GM23248 (cell line): ENCODE results near the gene SH2D3C. TPM values are rescaled to one million over a fixed set of nuclear protein-coding genes. Genes with fewer than 3 reads are reported as not detected.

Experiments
- DNase-seq: peaks from one replicate; pipeline ENCODE4 v3.0.0-alpha.2; 2015
- H2AFZ ChIP-seq: fragments of 200-600 bp; sonication (generic); 2 replicates; pipeline ENCODE4 v1.6.1; 2016; ENCODE audit warnings: antibody characterized with exemption
- H3F3A ChIP-seq: fragments of 200-600 bp; sonication (generic); 2 replicates; pipeline ENCODE4 v1.6.1; 2016; ENCODE audit warnings: mild to moderate bottlenecking, antibody characterized with exemption, mixed run types; ENCODE audit not compliant: insufficient read depth
- H3K27ac ChIP-seq: fragments of 200-600 bp; sonication (generic); 2 replicates; pipeline ENCODE4 v1.5.1; 2016; ENCODE audit warnings: mild to moderate bottlenecking
- H3K27me3 ChIP-seq: fragments of 200-600 bp; sonication (generic); replicated peaks from 2 replicates; pipeline ENCODE4 v1.6.1; 2016; ENCODE audit warnings: mild to moderate bottlenecking; ENCODE audit not compliant: insufficient read depth
- H3K36me3 ChIP-seq: fragments of 200-600 bp; sonication (generic); 2 replicates; pipeline ENCODE4 v1.6.1; 2016; ENCODE audit warnings: low read depth, mild to moderate bottlenecking
- H3K4me1 ChIP-seq: fragments of 200-600 bp; sonication (generic); 2 replicates; pipeline ENCODE4 v1.6.1; 2016; ENCODE audit warnings: mild to moderate bottlenecking; ENCODE audit not compliant: insufficient read depth
- H3K4me2 ChIP-seq: fragments of 200-600 bp; sonication (generic); one replicate; pipeline ENCODE4 v1.6.1; 2016; ENCODE audit warnings: mild to moderate bottlenecking; ENCODE audit not compliant: unreplicated experiment
- H3K4me3 ChIP-seq: fragments of 200-600 bp; sonication (generic); 2 replicates; pipeline ENCODE4 v1.5.1; 2016; ENCODE audit warnings: mild to moderate bottlenecking
- H3K79me2 ChIP-seq: fragments of 200-600 bp; sonication (generic); 2 replicates; pipeline ENCODE4 v1.6.1; 2016; ENCODE audit warnings: mild to moderate bottlenecking; ENCODE audit not compliant: insufficient read depth
- H3K9ac ChIP-seq: fragments of 200-600 bp; sonication (generic); 2 replicates; pipeline ENCODE4 v1.6.1; 2016; ENCODE audit warnings: mild to moderate bottlenecking
- H3K9me2 ChIP-seq: fragments of 200-600 bp; sonication (generic); 2 replicates; pipeline ENCODE4 v1.6.1; 2016; ENCODE audit warnings: mixed run types, mild to moderate bottlenecking, moderate library complexity; ENCODE audit not compliant: insufficient read depth
- H3K9me3 ChIP-seq: fragments of 200-600 bp; sonication (generic); one replicate; pipeline ENCODE4 v1.6.1; 2017; ENCODE audit warnings: low read depth
- H4K20me1 ChIP-seq: fragments of 200-600 bp; sonication (generic); 2 replicates; pipeline ENCODE4 v1.6.0; 2016; ENCODE audit not compliant: insufficient read depth
- EZH2 ChIP-seq: fragments of 200-600 bp; sonication (generic); IDR thresholded peaks from 2 replicates; pipeline ENCODE4 v1.6.1; 2018; ENCODE audit warnings: antibody characterized with exemption, mild to moderate bottlenecking; ENCODE audit not compliant: insufficient read depth, poor library complexity, severe bottlenecking
- EZH2phosphoT487 ChIP-seq: fragments of 200-600 bp; sonication (generic); IDR thresholded peaks from 2 replicates; pipeline ENCODE4 v1.6.1; 2018; ENCODE audit warnings: antibody characterized with exemption, moderate library complexity, mild to moderate bottlenecking, low read depth; ENCODE audit not compliant: insufficient read depth
- WGBS, 2 experiments: methylation state at CpG; one replicate each; pipeline ENCODE4 v1.1.6; 2015 to 2017; ENCODE audit warnings: low lambda C conversion rate in 2 of 2, low coverage in 1 of 2; ENCODE audit errors: missing lambda C conversion rate in 2 of 2; 5-methylcytosine and 5-hydroxymethylcytosine counted together
- in situ Hi-C: fragments of 300-500 bp; cut with MboI; formaldehyde crosslinking; loops from 2 replicates; pipeline ENCODE4 v1.15.0; 2020
- polyA plus RNA-seq: library from polyadenylated mRNA; unstranded; fragments of >200 nt; fragmentation: Nextera tagmentation; extraction: Ambion mirVana; gene quantifications from 2 replicates; pipeline ENCODE4 v1.2.1, GENCODE V29; 2016
- total RNA-seq: library from RNA; depleted of rRNA; stranded (reverse); fragments of >200 nt; shearing (Covaris generic); gene quantifications from 2 replicates; pipeline ENCODE4 v1.2.3, GENCODE V29; 2014

SH2D3C gene
- total and polyA plus RNA-seq, 2 experiments from 2014 or later = not detected

DNA sequence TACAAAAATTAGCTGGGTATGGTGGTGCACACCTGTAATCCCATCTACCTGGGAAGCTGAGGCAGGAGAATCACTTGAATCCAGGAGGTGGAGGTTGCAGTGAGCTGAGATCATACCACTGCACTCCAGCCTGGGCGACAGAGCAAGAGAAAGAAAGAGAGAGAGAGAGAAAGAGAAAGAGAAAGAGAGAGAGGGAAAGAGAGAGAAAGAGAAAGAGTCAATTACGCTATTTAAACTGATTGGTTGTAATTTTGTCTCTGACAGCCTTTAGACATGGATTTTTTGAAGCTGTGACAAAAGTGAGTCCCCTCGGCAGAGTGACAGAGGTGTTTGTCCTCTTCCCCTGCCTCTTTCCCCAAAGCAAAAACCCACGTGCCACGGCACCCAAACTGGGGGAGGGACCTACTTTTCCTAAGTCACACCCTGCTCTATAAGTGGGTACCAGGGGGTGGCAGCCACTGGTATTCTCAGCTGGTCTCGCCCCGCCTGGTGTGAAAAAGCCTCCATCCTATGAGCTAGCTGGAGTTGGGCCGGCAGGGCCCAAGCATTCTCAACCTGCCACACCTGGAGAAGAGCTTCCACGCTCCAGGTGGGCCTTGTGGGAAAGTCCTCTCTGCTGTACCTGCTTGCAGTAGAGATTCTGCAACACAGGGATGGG, 75.0 kb downstream of the SH2D3C start:
- no peaks in the 10 kb centered on the region for H3K9me2 ChIP-seq
- TF ChIP-seq EZH2 = no peak
- no peak for TF ChIP-seq EZH2phosphoT487
- H3K4me1 ChIP-seq = no peaks in the 10 kb centered on the region
- H3K4me3 ChIP-seq = no peak overlapping the region
- H2AFZ ChIP-seq = no peak overlapping the region
- no peaks in the 10 kb centered on the region for H3K9me3 ChIP-seq
- 66 to 69% methylated on average over 9 of the region's 9 CpGs for WGBS, 2 experiments
- no peaks in the 10 kb centered on the region for H4K20me1 ChIP-seq
- H3K36me3 ChIP-seq = no peaks in the 10 kb centered on the region
- in situ Hi-C loops = no loop called here
- H3K27me3 ChIP-seq = no peaks in the 10 kb centered on the region
- DNase-seq = no peak
- H3K79me2 ChIP-seq = no peaks in the 10 kb centered on the region
- no peak overlapping the region for H3K9ac ChIP-seq
- H3K27ac ChIP-seq = no peak overlapping the region
- no peak overlapping the region for H3K4me2 ChIP-seq
- no peaks in the 10 kb centered on the region; the same call in 1 of the 2 replicates for H3F3A ChIP-seq

DNA sequence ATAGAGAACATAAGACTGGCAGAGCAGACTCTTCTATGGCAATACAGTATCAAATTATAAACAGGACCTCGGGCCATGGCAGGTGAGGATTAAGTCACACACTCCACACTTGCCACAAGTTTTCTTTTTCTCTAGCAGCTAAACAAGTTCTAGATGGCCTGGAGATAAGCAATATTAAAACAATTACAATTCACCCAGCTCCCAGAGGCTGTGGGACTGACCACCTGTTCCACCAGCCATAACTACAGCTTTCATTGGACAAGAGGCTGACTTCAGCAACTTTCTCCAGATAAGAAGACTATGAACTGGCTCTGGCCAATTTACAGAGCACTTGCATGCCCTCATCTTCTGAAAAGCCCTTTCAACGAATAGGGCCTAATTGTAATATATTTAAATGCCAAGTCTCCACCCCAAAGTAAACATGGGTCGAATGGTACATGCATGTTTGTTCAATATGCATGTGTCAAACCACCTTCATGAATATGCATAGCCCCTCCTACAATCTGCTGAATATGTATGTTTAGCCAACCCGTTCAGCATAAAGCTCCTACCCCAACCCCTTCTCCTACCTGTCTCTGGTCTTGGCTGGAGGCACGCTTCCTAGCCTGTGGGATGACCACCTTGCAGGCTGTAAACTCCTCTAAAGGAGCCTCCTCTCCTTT, 77.7 kb downstream of the SH2D3C start:
- DNase-seq = no peak
- 81 to 82% methylated on average over 5 of the region's 5 CpGs for WGBS, 2 experiments
- H4K20me1 ChIP-seq = no peaks in the 10 kb centered on the region
- H3K9me2 ChIP-seq = no peaks in the 10 kb centered on the region
- H3K36me3 ChIP-seq = no peaks in the 10 kb centered on the region
- no peak overlapping the region for H3K4me2 ChIP-seq
- H2AFZ ChIP-seq = no peak overlapping the region
- H3K27me3 ChIP-seq = no peaks in the 10 kb centered on the region
- H3F3A ChIP-seq = peaks cover 8% of the 10 kb centered on the region; the same call in 1 of the 2 replicates
- no peaks in the 10 kb centered on the region for H3K9me3 ChIP-seq
- TF ChIP-seq EZH2 (no peak), EZH2phosphoT487 (no peak)
- in situ Hi-C loops = no loop called here
- H3K27ac ChIP-seq = no peak overlapping the region
- H3K79me2 ChIP-seq = no peaks in the 10 kb centered on the region
- peaks cover 4% of the 10 kb centered on the region for H3K4me1 ChIP-seq
- H3K9ac ChIP-seq = no peak overlapping the region
- H3K4me3 ChIP-seq = no peak overlapping the region

DNA sequence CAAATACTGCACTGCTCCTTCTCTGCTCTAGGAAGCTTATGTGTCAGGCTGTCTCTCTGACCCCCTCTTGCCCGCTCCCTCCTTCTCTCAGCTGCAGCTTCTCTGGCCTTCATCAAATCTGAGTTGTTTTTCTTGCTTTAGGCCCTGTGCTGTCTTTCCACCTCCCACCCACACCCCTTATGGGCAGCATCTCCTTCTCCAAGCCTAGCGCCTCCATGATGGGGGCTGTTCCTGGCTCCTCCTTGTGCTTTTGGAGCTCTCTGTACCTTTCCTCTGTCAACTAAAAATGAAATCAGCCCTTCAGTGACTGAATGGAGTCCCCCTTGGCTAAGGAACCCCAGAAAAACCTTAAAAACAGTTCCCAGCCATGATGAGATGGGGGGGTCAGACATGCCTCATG, 78.3 kb downstream of the SH2D3C start:
- H2AFZ ChIP-seq = no peak overlapping the region
- no peak overlapping the region for H3K4me3 ChIP-seq
- peaks cover 10% of the 10 kb centered on the region for H3K4me1 ChIP-seq
- 94 to 96% methylated on average over 2 of the region's 2 CpGs for WGBS, 2 experiments
- no peaks in the 10 kb centered on the region for H3K79me2 ChIP-seq
- TF ChIP-seq EZH2phosphoT487 = no peak
- TF ChIP-seq EZH2 = no peak
- in situ Hi-C loops = no loop called here
- no peak overlapping the region for H3K4me2 ChIP-seq
- no peaks in the 10 kb centered on the region for H4K20me1 ChIP-seq
- H3K27ac ChIP-seq = no peak overlapping the region
- H3K36me3 ChIP-seq = no peaks in the 10 kb centered on the region
- no peaks in the 10 kb centered on the region for H3K9me3 ChIP-seq
- peaks cover 12% of the 10 kb centered on the region; the same call in 1 of the 2 replicates for H3F3A ChIP-seq
- H3K9ac ChIP-seq = no peak overlapping the region
- DNase-seq = no peak
- no peaks in the 10 kb centered on the region for H3K27me3 ChIP-seq
- H3K9me2 ChIP-seq = no peaks in the 10 kb centered on the region

DNA sequence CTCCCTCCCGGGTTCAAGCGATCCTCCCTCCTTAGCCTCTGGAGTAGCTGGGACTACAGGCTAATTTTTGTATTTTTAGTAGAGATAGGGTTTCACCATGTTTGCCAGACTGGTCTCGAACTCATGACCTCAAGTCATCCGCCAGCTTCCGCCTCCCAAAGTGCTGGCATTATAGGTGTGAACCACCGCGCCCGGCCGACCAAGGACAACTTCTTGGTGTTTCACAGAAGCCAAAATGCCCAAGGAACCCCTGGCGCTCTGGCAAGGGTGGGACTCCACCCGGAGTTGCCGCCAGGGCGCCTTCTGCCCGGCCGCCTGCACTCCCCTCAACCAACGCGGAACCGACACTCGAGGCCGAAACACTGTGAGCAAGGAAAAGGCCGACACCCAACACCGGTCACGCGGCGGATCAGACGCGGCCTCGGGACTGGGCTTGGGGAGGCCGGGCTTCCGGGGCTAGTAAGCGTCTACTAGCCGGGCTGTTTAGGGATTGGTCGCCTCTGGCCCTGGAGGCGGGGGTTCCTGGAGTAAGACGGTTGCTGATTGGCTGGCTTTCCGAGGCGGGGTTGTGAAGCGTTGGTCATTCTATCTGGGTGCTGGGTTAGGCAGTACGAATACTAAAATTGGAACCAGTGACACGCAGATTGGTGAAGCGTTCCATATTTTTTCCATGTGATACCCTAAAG, 79.3 kb downstream of the SH2D3C start:
- peak overlapping the region; percentile 79 for H3K9ac ChIP-seq

More for the DNA sequence above, 79.3 kb downstream of the SH2D3C start:
- TF ChIP-seq EZH2phosphoT487 (no peak), EZH2 (no peak)
- Histone ChIP-seq H3F3A (peaks cover 16% of the 10 kb centered on the region; the same call in 1 of the 2 replicates), H3K4me2 (peak overlapping the region; percentile 67), H3K9me2 (no peaks in the 10 kb centered on the region), H4K20me1 (no peaks in the 10 kb centered on the region), H2AFZ (peak overlapping the region; percentile 90), H3K27ac (peak overlapping the region; percentile 69), H3K36me3 (no peaks in the 10 kb centered on the region), H3K79me2 (no peaks in the 10 kb centered on the region), H3K9me3 (no peaks in the 10 kb centered on the region), H3K4me1 (peaks cover 14% of the 10 kb centered on the region), H3K4me3 (peak overlapping the region; percentile 49), H3K27me3 (no peaks in the 10 kb centered on the region)
- 10 to 14% methylated on average over 41 of the region's 41 CpGs for WGBS, 2 experiments
- peak; percentile 99 for DNase-seq
- in situ Hi-C loops = no loop called here
